ENCODE data around the gene MISP.

Gene MISP

DNA sequence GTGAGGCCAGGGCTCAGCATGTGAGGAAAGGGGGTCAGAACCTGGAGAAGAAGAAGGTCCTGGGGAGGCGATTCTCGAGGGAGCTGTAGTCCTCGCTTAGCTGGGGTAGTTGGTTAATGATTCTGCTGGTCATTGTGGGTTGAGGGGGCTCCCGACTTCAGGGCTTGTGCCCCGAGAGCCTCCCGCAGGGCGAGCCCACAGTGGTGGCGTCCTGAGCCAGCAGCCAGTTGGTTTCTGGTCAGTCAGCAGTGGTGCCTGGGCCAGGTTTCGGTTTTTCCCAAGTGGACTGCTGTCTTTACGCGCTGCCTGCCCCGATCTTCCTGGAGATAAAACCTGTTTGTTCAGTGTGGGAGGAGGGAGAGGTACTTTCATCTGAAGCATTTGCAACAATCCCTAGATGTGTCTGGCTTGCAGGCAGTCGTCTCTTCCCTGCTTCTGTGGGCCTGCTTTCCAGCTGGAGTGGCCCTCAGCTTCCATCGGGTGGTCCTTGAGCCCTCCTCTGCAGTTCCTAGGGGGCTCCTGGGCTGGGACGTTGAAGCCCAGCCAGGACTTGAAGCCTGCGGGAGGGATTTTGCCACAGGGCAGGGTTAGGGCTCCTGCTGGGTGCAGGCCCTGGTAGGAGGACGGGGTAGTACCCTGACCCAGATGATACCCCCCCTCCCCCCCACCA is 49.6 kb downstream of the MISP start:
- no peak for DNase-seq

DNA sequence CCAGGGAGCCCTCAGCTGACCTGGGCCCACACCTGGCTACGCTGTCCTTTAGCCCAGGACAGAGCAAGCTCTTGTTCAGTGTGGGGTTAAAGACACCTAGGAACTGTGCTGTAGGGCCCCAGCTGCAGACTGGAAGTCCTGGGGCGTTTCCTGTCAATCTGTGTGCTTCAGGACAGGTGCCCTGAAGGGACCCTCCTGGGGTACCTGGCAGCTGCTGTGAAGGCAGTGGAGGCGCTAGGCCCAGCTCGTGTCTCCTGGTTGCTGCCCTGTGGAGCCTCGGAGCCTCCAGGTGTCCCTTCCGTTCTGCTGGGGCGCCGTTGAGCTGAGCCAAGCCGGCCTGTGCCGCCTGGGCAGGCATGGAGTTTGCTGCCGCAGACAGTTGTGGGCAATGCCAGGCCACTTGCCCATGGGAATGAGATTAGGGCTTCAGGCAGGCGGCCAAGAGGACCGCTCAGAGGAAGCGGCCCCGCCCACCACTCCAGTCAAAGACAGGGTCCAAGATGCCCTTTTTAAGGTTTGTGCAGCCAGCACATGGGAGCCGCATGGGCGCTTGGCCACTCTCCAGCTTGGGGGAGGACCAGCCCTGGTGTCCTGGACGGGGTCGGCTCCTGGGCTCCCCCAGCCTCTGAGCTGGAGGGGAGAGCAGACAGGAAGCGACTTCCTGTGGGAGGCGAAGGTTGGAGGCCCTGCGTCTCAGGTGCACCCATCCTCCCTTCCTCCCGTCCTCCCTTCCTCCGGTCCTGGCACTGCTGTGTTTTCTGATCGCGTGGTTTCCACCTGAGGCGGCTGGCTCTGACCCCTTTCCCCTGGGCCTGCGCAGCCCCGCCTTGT is 50.3 kb downstream of the MISP start:
- no peak for DNase-seq

DNA sequence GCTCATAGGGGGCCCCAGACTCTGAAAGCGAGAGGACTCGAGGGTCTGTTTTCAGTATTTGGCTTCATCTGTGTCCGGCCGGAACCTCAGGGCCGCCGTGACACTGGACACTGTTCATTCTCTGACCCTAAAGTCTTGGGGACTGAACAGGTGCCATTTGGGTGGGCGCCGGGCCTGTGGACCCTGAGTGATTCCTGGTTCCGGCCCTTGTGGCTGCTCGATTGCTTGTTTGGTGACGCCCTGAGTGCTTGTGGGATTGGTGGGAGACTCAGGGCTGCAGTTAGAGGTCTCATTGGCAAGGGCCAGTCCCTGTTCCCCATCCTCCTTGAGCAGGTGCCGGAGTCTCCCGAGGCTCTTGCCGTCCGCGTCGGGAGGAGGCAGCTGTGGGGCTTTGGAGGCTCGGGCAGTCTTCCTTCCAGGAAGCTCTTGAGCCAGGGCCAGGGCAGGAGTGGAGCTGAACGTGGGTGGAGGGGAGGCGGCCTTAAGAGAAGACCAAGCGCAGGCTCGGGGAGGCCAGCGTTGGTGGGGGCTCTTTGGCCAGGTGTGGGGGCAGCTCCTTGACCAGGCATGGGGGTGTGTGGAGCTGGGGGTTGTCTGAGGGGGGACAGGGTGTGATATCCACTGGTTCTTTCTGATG is 51.1 kb downstream of the MISP start:
- DNase-seq, result no peak

DNA sequence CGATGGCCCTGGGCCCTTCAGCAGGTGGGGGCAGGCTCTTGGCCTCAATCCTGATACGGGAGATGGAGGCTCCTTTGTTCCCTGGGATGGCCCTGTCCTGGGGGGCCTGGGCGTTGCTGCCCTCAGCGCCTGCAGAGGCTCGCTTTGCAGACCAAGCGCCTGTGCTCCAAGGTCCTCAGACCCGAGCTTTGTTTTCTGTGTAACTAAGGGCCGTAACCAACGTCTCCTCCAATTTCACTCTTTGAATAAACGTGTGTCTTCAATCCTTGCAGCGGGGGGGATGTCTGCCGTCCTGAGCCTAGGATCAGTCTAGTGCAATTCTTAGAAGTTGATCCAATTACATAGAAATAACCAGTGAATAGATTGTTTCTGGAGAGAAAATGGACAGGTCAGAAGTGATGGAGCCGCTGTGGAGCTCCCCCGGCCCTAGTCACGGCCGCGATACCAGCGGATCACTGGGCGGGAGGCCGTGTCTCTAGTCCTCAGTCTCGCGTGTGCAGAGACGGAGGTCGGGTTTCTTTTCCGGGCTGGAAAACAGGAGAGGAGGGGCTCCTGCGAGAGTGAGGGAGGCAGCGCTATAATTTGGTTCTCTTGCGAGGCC is 51.7 kb downstream of the MISP start:
- DNase-seq, result no peak

DNA sequence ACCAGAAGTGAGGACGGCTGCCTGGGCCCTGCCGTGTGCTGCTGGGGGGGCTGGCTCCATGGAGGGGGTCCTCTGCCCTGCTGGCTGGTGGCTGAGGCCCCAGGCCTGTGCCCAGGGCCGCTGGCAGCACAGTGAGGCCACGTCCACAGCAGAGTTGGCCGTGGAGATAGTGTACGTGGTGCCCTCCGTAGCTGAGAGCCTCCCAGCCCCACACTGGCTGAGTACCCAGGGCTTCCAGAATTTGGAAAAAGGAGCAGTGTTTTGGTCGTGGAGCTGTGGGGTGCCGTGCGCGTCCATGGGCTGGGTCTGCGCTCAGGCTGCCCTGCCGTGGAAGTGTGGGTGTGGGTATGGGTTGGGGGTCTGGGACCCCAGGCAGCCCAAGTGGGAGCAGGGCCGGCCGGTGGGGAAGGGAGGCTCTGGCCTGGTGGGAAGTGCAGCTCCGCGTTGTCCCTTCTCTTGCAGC is 52.2 kb downstream of the MISP start:
- DNase-seq, result no peak

DNA sequence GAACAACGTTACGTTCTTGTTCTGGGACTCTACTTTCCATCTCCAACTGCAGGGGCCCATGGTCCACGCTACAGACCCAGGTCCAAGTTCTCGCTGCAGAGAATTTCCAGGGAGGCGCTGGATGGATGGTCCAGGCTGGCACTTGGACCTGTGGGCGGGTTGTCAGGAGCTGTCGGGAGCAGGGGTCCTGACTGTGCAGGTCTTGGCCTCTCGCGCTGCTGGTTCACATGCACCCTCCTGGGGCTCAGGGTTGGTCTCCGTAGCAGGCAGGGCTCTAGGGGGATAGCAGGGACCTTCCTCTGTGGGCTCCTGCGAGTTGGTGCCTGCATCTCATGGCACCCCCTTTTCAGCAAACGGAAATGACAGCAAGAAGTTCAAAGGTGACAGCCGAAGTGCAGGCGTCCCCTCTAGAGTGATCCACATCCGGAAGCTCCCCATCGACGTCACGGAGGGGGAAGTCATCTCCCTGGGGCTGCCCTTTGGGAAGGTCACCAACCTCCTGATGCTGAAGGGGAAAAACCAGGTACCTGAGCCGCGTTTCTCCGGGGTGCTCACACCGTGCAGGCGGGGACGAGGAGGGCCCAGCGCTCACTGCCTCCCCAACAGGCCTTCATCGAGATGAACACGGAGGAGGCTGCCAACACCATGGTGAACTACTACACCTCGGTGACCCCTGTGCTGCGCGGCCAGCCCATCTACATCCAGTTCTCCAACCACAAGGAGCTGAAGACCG is 52.9 kb downstream of the MISP start:
- no peak for DNase-seq

DNA sequence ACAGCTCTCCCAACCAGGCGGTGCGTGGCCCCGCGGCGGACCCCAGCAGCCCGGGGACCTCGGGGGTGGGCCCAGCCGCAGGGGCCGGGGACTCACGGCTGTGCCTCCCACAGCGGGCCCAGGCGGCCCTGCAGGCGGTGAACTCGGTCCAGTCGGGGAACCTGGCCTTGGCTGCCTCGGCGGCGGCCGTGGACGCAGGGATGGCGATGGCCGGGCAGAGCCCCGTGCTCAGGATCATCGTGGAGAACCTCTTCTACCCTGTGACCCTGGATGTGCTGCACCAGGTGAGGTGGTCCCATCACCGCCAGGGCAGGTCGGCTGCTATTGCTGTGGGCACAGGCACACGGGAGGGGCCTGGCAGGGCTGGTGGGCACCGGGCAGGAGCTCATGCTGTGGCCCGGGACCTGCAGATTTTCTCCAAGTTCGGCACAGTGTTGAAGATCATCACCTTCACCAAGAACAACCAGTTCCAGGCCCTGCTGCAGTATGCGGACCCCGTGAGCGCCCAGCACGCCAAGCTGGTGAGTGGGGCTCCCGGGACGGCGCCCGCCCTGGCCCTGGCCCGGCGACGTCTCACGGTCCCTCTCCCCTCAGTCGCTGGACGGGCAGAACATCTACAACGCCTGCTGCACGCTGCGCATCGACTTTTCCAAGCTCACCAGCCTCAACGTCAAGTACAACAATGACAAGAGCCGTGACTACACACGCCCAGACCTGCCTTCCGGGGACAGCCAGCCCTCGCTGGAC is 53.7 kb downstream of the MISP start:
- DNase-seq, result no peak

DNA sequence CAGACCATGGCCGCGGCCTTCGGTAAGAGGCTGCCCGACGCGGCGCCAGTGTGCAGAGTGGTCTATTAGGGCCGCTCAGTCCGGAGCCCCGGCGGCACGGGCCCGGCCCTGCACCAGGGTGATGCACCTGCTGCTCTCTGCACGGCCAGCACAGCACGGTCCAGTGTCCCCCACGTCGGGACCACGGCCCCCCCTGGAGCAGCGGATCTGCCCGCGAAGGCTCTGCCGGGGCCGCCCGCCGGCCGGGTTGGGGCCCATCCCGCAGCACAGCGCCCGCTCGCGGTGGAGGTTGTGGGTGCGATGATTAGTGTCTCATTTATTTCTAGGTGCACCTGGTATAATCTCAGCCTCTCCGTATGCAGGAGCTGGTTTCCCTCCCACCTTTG is 54.2 kb downstream of the MISP start:
- DNase-seq, result no peak

DNA sequence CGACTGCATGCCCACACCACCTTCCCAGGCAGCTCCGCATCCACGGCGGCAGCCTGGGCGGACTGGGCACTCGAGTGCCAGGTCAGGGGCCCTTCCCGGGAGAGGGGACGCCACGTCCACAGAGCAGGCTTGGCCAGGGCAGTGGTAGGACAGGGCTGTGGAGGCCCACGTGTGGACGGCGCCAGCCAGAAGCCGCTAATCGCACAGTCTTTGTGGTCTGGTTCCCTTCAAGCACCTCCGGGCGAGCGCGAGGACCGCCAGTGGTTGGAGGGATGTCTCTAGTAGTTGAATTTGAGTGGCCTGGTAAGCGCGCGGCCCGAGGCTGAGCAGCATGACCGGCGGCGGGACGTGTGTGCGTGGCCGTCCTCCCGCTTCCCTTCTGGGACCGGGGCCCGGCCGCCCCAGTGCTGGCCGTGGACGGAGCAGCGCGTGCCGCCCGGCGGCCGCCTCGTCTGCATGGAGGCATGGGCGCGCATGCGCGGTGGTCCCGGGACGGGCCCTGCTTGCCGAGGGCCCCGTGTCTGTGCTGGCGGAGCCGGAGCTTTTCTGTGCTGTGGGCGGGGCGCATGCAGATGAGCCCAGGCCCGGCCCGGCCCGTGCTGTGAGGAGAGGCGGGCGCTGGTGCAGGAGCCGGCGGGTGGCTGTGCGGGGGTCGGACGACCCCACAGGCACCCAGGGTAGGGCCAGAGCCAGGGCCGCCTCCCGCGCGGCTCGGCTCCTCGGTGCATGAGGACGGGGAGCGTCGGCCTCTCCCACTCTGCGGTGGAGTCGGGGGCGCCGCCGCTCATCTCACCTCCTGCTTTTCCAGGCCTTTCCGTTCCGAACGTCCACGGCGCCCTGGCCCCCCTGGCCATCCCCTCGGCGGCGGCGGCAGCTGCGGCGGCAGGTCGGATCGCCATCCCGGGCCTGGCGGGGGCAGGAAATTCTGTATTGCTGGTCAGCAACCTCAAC is 55.0 kb downstream of the MISP start:
- DNase-seq, result no peak

DNA sequence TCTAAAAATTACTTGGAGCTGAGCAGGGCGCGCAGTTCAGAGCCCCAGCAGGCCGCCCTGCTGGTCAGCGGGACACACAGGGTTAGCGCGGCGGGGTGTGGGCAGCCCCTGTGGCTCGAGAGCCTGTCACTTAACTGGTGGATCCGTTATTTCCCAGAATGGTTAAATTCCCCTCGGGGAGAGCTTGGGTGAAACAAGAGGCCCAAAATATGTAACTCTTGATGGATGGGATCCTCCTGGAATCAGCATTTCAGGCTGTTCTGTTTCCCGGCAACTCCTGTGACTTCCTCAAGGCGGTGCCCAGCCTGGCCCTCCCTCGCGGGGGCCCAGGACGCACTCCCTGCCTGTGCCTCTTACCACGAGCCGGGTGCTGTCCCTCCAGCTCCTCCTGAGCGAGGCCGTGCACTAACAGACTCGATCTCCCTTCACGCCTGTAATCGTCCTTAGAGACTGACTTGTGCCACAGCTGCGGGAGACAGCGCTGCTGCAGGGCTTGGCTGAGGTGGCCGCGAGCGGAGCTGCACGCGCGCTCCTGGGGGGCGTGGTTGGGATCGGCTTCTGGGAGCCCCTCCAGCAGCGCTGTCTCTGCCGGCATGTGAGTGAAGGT is 56.0 kb downstream of the MISP start:
- no peak for DNase-seq

DNA sequence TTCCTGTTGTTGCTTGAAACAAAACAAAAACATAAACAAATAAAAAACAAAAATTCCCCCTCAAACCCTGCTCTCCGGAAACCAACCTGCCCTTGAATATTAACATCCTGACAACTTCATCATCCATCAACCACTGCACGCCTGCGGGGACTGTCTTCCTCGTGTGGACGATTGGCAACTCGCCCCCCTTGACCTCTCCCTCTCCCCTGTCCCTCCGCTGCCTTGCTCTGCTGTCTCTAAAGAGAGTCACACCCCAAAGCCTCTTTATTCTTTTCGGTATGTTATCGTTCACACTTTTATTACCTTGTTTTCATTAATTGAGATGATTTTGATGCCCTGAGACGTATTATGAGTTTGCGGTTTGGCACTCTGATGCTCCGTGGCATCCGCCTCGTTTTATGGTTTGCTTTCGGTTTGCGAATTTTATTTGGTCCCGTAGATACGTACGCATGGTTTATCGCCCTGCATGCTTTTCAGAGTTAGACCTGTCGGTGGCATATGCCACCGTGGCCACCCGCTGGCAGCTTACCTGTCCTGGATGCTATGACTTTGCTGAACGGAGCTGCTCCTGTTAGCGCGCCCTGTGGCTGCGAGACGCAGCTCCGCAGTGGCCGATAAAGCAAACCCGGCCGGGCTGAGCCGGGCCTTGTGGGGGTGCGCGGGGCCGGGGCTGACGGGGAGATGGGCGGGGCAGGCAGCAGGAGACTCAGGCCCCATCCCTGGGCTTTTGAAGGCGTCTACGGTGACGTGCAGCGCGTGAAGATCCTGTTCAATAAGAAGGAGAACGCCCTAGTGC is 56.9 kb downstream of the MISP start:
- no peak for DNase-seq

DNA sequence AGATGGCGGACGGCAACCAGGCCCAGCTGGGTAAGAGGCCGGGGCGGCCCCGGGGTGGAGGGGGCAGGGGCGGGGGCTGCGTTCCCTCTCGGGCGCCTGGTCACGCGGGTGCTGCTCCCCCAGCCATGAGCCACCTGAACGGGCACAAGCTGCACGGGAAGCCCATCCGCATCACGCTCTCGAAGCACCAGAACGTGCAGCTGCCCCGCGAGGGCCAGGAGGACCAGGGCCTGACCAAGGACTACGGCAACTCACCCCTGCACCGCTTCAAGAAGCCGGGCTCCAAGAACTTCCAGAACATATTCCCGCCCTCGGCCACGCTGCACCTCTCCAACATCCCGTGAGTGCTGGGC is 57.5 kb downstream of the MISP start:
- no peak for DNase-seq

DNA sequence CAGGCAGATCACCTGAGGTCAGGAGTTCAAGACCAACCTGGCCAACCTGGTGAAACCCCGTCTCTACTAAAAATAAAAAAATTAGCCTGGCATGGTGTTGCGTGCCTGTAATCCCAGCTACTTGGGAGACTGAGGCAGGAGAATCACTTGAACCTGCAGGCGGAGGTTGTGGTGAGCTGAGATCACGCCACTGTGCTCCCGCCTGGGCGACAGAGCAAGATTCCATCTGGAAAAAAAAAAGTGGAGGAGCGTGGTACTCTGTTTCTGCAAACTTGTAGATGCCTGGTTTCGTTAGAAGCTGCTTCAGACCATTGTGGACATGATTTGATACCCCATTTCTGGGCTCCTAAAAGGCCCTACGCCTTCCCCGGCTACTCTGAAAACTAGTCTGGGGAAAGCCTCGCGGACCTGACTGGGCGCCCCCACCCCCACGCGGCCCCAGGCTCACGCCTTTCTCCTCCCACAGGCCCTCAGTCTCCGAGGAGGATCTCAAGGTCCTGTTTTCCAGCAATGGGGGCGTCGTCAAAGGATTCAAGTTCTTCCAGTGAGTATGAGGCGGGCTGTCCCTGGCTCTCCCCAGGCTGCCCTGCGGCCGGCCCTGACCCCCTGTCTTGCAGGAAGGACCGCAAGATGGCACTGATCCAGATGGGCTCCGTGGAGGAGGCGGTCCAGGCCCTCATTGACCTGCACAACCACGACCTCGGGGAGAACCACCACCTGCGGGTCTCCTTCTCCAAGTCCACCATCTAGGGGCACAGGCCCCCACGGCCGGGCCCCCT is 59.4 kb downstream of the MISP start:
- no peak for DNase-seq

DNA sequence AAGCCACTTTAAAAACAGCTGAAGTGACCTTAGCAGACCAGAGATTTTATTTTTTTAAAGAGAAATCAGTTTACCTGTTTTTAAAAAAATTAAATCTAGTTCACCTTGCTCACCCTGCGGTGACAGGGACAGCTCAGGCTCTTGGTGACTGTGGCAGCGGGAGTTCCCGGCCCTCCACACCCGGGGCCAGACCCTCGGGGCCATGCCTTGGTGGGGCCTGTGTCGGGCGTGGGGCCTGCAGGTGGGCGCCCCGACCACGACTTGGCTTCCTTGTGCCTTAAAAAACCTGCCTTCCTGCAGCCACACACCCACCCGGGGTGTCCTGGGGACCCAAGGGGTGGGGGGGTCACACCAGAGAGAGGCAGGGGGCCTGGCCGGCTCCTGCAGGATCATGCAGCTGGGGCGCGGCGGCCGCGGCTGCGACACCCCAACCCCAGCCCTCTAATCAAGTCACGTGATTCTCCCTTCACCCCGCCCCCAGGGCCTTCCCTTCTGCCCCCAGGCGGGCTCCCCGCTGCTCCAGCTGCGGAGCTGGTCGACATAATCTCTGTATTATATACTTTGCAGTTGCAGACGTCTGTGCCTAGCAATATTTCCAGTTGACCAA is 60.1 kb downstream of the MISP start:
- no peak for DNase-seq

DNA sequence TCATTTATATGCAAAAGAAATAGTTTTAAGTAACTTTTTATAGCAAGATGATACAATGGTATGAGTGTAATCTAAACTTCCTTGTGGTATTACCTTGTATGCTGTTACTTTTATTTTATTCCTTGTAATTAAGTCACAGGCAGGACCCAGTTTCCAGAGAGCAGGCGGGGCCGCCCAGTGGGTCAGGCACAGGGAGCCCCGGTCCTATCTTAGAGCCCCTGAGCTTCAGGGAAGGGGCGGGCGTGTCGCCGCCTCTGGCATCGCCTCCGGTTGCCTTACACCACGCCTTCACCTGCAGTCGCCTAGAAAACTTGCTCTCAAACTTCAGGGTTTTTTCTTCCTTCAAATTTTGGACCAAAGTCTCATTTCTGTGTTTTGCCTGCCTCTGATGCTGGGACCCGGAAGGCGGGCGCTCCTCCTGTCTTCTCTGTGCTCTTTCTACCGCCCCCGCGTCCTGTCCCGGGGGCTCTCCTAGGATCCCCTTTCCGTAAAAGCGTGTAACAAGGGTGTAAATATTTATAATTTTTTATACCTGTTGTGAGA is 60.7 kb downstream of the MISP start:
- no peak for DNase-seq

DNA sequence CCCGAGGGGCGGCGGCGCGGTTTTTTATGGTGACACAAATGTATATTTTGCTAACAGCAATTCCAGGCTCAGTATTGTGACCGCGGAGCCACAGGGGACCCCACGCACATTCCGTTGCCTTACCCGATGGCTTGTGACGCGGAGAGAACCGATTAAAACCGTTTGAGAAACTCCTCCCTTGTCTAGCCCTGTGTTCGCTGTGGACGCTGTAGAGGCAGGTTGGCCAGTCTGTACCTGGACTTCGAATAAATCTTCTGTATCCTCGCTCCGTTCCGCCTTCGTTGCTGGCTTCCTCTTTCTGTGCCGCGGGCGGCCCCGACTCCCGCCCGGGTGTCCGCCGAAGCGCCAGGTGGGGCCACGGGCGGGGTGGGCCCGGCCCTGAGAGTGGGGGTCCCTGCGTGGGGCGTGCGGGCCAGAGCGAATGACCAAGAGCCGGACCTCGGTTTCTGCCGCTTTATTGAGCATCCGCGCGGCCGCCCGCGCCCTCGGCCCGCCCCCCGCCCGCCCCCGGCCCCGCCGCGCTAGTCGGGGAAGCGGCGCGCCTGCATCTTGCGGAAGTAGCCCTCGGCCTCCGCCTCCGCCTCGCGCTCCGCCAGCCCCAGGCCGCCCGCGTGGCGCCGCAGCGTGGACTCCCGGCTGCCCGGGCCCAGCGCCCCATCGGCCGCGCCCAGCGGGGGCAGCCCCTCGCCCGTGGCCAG is 61.3 kb downstream of the MISP start:
- no peak for DNase-seq

DNA sequence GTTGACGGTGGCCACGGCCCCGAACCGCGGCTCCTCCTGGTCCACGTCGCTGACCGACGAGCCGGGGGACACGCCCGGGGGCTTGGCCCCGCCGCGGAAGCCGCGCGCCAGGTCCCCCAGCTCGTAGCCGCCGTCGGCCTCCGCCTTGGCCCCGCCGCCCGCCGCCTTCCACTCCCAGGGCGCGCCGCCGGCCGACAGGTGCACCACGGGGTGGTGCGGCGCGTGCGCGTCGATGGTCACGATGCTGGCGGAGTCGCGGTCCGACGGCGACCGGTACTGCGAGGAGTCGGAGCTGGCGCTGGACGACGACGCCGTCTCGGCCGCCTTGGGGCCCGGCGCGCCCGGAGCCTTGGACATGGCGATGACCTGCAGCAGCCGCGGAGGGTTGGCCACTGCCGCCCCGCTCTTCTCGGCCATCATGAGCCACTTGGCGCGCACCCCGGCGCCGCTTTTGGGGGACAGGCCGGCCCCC is 61.9 kb downstream of the MISP start:
- no peak for DNase-seq

All from activated T-cell treated with anti-CD3 and anti-CD28 coated beads for 4 hours (primary cell).